HFFc6 (cell line): ENCODE data around the gene EGLN2. TPM values are rescaled to one million over a fixed set of nuclear protein-coding genes. Genes with fewer than 3 reads are reported as not detected.

Experiments
- DNase-seq: peaks from one replicate; pipeline ENCODE4 v3.0.0-alpha.2; 2018
- H3K27ac Mint-ChIP-seq: 2 replicates; pipeline ENCODE4 v1.8.0; 2020; ENCODE audit warnings: mild to moderate bottlenecking, mixed read lengths
- H3K27me3 Mint-ChIP-seq: 2 replicates; pipeline ENCODE4 v1.8.0; 2021; ENCODE audit warnings: mild to moderate bottlenecking, moderate library complexity, mixed read lengths; ENCODE audit not compliant: insufficient read depth
- H3K36me3 Mint-ChIP-seq: 2 replicates; pipeline ENCODE4 v1.8.0; 2021; ENCODE audit warnings: low read depth, mixed read lengths
- H3K4me1 Mint-ChIP-seq: 2 replicates; pipeline ENCODE4 v1.8.0; 2020; ENCODE audit warnings: low read depth, mixed read lengths
- H3K4me3 Mint-ChIP-seq: 2 replicates; pipeline ENCODE4 v1.8.0; 2020; ENCODE audit warnings: mild to moderate bottlenecking, moderate library complexity, mixed read lengths
- H3K9me3 Mint-ChIP-seq: 2 replicates; pipeline ENCODE4 v1.8.0; 2020; ENCODE audit warnings: mild to moderate bottlenecking, mixed read lengths
- total RNA-seq, 6 experiments: library from RNA; stranded (reverse); fragmentation: NEBNext Ultra II Directional; extraction: Animal tissue kit (Norgen Biotek cat#: 25700); gene quantifications; 2 replicates in 1 of 6; 3 replicates in 5 of 6; pipeline ENCODE4 v1.2.3, GENCODE V29; 2021
- TF ChIP-seq, protein P1 (sequence below): fragments of 200-600 bp; sonication (generic); IDR thresholded peaks from 2 replicates; pipeline ENCODE4 v1.5.0; 2021; ENCODE audit warnings: antibody characterized with exemption, mild to moderate bottlenecking

Gene EGLN2
- total RNA-seq, 6 experiments from 2014 or later: 56.0 to 72.0 (median 60.1) TPM

GRCh38 chr19:40785526-40785925 lies 13.5 kb upstream of the EGLN2 start:
- Mint-ChIP-seq H3K9me3 (no peaks in the 10 kb centered on the region), H3K27me3 (no peaks in the 10 kb centered on the region; the same call in none of the 2 replicates), H3K27ac (no peak overlapping the region), H3K36me3 (peaks cover 6% of the 10 kb centered on the region; the same call in 1 of the 2 replicates), H3K4me3 (no peak overlapping the region), H3K4me1 (no peaks in the 10 kb centered on the region)
- DNase-seq: no peak
- TF ChIP-seq, protein P1, sequence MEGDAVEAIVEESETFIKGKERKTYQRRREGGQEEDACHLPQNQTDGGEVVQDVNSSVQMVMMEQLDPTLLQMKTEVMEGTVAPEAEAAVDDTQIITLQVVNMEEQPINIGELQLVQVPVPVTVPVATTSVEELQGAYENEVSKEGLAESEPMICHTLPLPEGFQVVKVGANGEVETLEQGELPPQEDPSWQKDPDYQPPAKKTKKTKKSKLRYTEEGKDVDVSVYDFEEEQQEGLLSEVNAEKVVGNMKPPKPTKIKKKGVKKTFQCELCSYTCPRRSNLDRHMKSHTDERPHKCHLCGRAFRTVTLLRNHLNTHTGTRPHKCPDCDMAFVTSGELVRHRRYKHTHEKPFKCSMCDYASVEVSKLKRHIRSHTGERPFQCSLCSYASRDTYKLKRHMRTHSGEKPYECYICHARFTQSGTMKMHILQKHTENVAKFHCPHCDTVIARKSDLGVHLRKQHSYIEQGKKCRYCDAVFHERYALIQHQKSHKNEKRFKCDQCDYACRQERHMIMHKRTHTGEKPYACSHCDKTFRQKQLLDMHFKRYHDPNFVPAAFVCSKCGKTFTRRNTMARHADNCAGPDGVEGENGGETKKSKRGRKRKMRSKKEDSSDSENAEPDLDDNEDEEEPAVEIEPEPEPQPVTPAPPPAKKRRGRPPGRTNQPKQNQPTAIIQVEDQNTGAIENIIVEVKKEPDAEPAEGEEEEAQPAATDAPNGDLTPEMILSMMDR: no peak

DNA sequence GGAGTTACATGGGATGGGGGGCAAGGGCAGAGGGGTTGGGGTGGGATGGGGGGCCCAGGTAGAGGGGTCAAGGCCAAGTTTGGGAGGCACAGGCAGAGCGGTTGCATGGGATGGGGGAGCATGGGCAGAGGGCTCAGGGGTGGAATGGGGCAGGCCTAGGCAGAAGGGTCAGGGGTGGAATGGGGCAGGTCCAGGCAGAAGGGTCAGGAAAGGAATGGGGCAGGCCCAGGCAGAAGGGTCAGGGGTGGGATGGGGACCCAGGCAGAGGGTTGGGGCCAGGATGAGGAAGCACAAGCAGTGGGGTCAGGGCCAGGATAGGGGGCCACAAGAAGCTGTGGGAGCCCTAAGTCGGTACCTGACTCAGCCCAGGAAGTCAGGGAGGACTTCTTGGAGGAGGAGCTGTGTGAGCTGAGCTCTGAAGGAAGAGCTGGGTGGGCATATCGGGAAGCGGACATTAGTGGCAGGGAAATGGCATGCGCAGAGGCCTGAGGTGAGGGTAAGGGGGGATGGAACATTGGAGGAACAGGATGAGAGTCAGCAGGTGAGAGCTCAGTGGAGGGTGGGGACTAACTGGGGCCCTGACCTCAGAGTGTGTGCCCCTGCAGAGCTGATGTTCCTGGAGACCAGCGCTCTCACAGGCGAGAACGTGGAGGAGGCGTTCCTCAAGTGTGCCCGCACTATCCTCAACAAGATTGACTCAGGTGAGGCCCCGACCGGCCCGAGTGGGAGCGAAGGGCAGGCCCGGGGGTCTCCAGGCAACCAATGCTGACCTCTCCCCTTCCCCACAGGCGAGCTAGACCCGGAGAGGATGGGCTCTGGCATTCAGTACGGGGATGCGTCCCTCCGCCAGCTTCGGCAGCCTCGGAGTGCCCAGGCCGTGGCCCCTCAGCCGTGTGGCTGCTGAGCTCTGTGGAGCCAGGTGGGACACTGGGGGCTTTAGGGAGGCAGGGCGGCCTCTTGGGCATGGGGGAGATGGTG lies 12.6 kb upstream of the EGLN2 start:
- Mint-ChIP-seq H3K9me3 (no peaks in the 10 kb centered on the region), H3K36me3 (peaks cover 6% of the 10 kb centered on the region; the same call in 1 of the 2 replicates), H3K27ac (no peak overlapping the region), H3K4me3 (no peak overlapping the region), H3K4me1 (peaks cover 3% of the 10 kb centered on the region; the same call in 1 of the 2 replicates), H3K27me3 (no peaks in the 10 kb centered on the region; the same call in none of the 2 replicates)
- no peak for DNase-seq
- TF ChIP-seq, protein P1: no peak

DNA sequence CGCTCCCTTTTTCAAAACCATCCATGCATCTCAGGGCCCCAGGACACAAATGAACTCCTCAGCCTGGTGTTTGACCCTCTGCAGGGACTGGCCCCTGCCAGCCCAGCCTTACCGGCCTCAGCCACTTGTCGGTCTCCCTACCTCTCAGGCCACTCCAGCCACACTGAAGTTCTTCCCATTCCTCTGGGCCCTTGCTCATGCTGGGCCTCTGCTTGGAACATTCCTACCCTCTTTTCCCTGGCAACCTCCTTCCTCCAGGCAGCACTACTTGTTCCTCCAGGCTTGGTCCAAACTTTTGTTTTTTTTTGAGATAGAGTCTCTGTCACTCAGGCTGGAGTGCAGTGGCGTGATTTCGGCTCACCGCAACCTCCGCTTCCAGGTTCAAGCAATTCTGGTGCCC lies 7.6 kb upstream of the EGLN2 start:
- Mint-ChIP-seq H3K4me3 (no peak overlapping the region), H3K27ac (no peak overlapping the region), H3K36me3 (peaks cover 6% of the 10 kb centered on the region; the same call in 1 of the 2 replicates), H3K27me3 (no peaks in the 10 kb centered on the region; the same call in none of the 2 replicates), H3K4me1 (peaks cover 7% of the 10 kb centered on the region; the same call in 1 of the 2 replicates), H3K9me3 (no peaks in the 10 kb centered on the region)
- no peak for DNase-seq
- TF ChIP-seq, protein P1: no peak

DNA sequence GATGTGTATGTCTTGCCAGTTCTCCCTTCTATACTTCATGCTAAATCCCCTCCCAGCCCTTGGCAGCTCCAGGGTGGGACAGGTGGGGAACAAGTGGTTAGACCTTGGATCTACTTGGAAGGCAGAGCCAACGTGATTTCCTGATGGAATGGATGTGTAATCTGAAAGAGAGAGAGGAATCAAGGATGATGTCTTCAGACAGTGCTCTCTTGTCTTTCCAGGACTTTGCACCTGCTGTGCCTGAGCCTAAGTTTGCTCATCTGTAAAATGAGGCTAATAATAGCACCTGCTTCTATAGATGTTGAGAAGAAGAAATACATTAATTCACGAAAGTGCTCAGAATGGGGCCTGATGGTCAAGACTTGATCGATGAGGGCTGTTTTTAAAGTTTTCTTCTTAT lies 7.0 kb upstream of the EGLN2 start:
- H3K27me3 Mint-ChIP-seq: no peaks in the 10 kb centered on the region; the same call in 1 of the 2 replicates
- no peak overlapping the region for H3K27ac Mint-ChIP-seq
- H3K4me1 Mint-ChIP-seq: peaks cover 7% of the 10 kb centered on the region; the same call in 1 of the 2 replicates
- DNase-seq: no peak
- TF ChIP-seq, protein P1: no peak
- no peak overlapping the region for H3K4me3 Mint-ChIP-seq
- H3K9me3 Mint-ChIP-seq: no peaks in the 10 kb centered on the region
- H3K36me3 Mint-ChIP-seq: peaks cover 6% of the 10 kb centered on the region; the same call in 1 of the 2 replicates

GRCh38 chr19:40797166-40797962 lies 1.6 kb upstream of the EGLN2 start:
- DNase-seq: no peak
- Mint-ChIP-seq H3K27ac (peak overlapping the region; percentile 98), H3K9me3 (no peaks in the 10 kb centered on the region), H3K4me3 (peak overlapping the region; percentile 97; the same call in 1 of the 2 replicates), H3K36me3 (peaks cover 11% of the 10 kb centered on the region), H3K27me3 (peaks cover 3% of the 10 kb centered on the region; the same call in 1 of the 2 replicates), H3K4me1 (peaks cover 28% of the 10 kb centered on the region)
- TF ChIP-seq, protein P1: no peak
